Activated CD4-positive, alpha-beta T cell treated with anti-CD3 and anti-CD28 coated beads for 48 hours (primary cell): ENCODE data around the gene ABHD14A.
A peak's percentile ranks its signal among the peaks of the same experiment; 100 is the strongest.
"Not testable (repeated sequence)": the region's sequence is repeated elsewhere in the genome, so short reads cannot be mapped to it uniquely, and the experiment has no call there.

Source experiments
- DNase-seq: peaks from one replicate; pipeline ENCODE4 v3.0.0-alpha.2; 2020

ABHD14A gene

GRCh38 chr3:51974963-51975851 lies at the start of gene ABHD14A:
Gene ABHD14A, plus strand, starts transcription at chr3:51975064. Its CDS starts 72 bp downstream, at chr3:51975136.
- peak; percentile 75 for DNase-seq

- no peak for DNase-seq
Measured at GRCh38 chr3:51927061-51927977, 47.5 kb upstream of the ABHD14A start.

- no peak for DNase-seq
Measured at GRCh38 chr3:51928438-51928837, 46.4 kb upstream of the ABHD14A start.

GRCh38 chr3:51928981-51929380 lies 45.9 kb upstream of the ABHD14A start:
- DNase-seq: not testable (repeated sequence)

- no peak for DNase-seq
Measured at GRCh38 chr3:51929420-51930003, 45.4 kb upstream of the ABHD14A start.

GRCh38 chr3:51930439-51930838 lies 44.4 kb upstream of the ABHD14A start:
- DNase-seq: no peak

GRCh38 chr3:51931756-51932155 lies 43.1 kb upstream of the ABHD14A start:
- DNase-seq: no peak

GRCh38 chr3:51932471-51933370 lies 42.1 kb upstream of the ABHD14A start:
- DNase-seq: no peak

GRCh38 chr3:51933471-51934138 lies 41.3 kb upstream of the ABHD14A start:
- no peak for DNase-seq

GRCh38 chr3:51934139-51934850 lies 40.6 kb upstream of the ABHD14A start:
- no peak for DNase-seq

- DNase-seq: no peak
Measured at GRCh38 chr3:51934991-51935885, 39.6 kb upstream of the ABHD14A start.

- DNase-seq: no peak
Measured at GRCh38 chr3:51935886-51936755, 38.7 kb upstream of the ABHD14A start.

GRCh38 chr3:51937014-51937413 lies 37.9 kb upstream of the ABHD14A start:
- DNase-seq: no peak

- no peak for DNase-seq
Measured at GRCh38 chr3:51937611-51938450, 37.0 kb upstream of the ABHD14A start.

GRCh38 chr3:51938780-51939425 lies 36.0 kb upstream of the ABHD14A start:
- DNase-seq: no peak

GRCh38 chr3:51940648-51941462 lies 34.0 kb upstream of the ABHD14A start:
- DNase-seq: no peak
